K562 (cell line): ENCODE results near the gene IPO7. TPM values are rescaled to one million over a fixed set of nuclear protein-coding genes. Genes with fewer than 3 reads are reported as not detected.

ENCODE experiments used
- BRCA1 ChIP-seq, 2 experiments: fragments of 450-650 bp in 1 of 2; sonication (generic) in 1 of 2; formaldehyde crosslinking in 1 of 2; IDR thresholded peaks; 2 replicates each; pipeline versions ENCODE4 v1.5.0 to v1.6.1; 2017 to 2020; ENCODE audit warnings: mild to moderate bottlenecking in 1 of 2, missing genetic modification reagents in 1 of 2
- ETV1 ChIP-seq: fragments of 450-650 bp; conservative IDR thresholded peaks from 2 replicates; pipeline ENCODE4 v1.6.1; 2016; ENCODE audit warnings: missing genetic modification characterization, control low read depth, low read depth, missing compliant biosample characterization
- FOXK1 ChIP-seq: sonication (generic); formaldehyde crosslinking; IDR thresholded peaks from 2 replicates; pipeline ENCODE4 v1.8.0; 2022; ENCODE audit warnings: missing genetic modification reagents, mild to moderate bottlenecking, borderline replicate concordance
- KAT7 ChIP-seq: sonication (generic); formaldehyde crosslinking; IDR thresholded peaks from 2 replicates; pipeline ENCODE4 v1.8.0; 2022; ENCODE audit warnings: missing genetic modification reagents, mild to moderate bottlenecking, borderline replicate concordance
- KHSRP ChIP-seq: fragments of 450-650 bp; IDR thresholded peaks from 2 replicates; pipeline ENCODE4 v1.6.1; 2017
- NEUROD1 ChIP-seq: fragments of 150-350 bp; IDR thresholded peaks from 2 replicates; pipeline ENCODE4 v1.6.1; 2014; ENCODE audit warnings: borderline replicate concordance, low read length, low read depth; ENCODE audit not compliant: partially characterized antibody
- PKNOX1 ChIP-seq: fragments of 450-650 bp; IDR thresholded peaks from 2 replicates; pipeline ENCODE4 v1.6.1; 2016
- PURB ChIP-seq: sonication (generic); formaldehyde crosslinking; IDR thresholded peaks from 2 replicates; pipeline ENCODE4 v1.9.0; 2021; ENCODE audit warnings: low read depth, mild to moderate bottlenecking, missing genetic modification reagents
- RREB1 ChIP-seq: fragments of 250-450 bp; sonication (Bioruptor Pico); IDR thresholded peaks from 2 replicates; pipeline ENCODE4 v1.4.0; 2020
- TCF7L2 ChIP-seq: fragments of 150-350 bp; IDR thresholded peaks from 2 replicates; pipeline ENCODE4 v1.6.1; 2016; ENCODE audit warnings: low read depth, mild to moderate bottlenecking, low read length, moderate library complexity
- YY1 ChIP-seq, 3 experiments: IDR thresholded peaks; 2 replicates each; pipeline ENCODE4 v1.6.1; 2011; ENCODE audit warnings: low read length in 2 of 3, mild to moderate bottlenecking in 2 of 3, moderate library complexity in 2 of 3, borderline replicate concordance in 1 of 3, control low read depth in 1 of 3, low read depth in 1 of 3; ENCODE audit not compliant: insufficient read depth in 3 of 3, insufficient replicate concordance in 2 of 3, control insufficient read depth in 1 of 3, insufficient read length in 1 of 3; ENCODE audit errors: extremely low read depth in 1 of 3
- ZNF12 ChIP-seq: sonication (generic); formaldehyde crosslinking; IDR thresholded peaks from 2 replicates; pipeline ENCODE4 v1.4.0; 2020; ENCODE audit warnings: mild to moderate bottlenecking, missing genetic modification reagents
- ZNF133 ChIP-seq: fragments of 250-450 bp; sonication (Bioruptor Pico); IDR thresholded peaks from 2 replicates; pipeline ENCODE4 v1.4.0; 2020; ENCODE audit warnings: mild to moderate bottlenecking
- ZNF253 ChIP-seq: fragments of 250-450 bp; sonication (Bioruptor Pico); conservative IDR thresholded peaks from 2 replicates; pipeline ENCODE4 v1.6.1; 2021; ENCODE audit warnings: mild to moderate bottlenecking
- ZNF444 ChIP-seq: fragments of 250-450 bp; sonication (Bioruptor Pico); IDR thresholded peaks from 2 replicates; pipeline ENCODE4 v1.4.0; 2020; ENCODE audit warnings: mild to moderate bottlenecking, moderate library complexity
- ZNF699 ChIP-seq: fragments of 250-450 bp; sonication (Bioruptor Pico); IDR thresholded peaks from 2 replicates; pipeline ENCODE4 v1.8.0; 2021; ENCODE audit warnings: mild to moderate bottlenecking, moderate library complexity; ENCODE audit not compliant: insufficient replicate concordance
- ZNF778 ChIP-seq: fragments of 450-650 bp; formaldehyde crosslinking; IDR thresholded peaks from 2 replicates; pipeline ENCODE4 v1.4.0; 2020; ENCODE audit warnings: mild to moderate bottlenecking, moderate library complexity
- polyA plus RNA-seq, 8 experiments: library from polyadenylated mRNA; depleted of rRNA in 4 of 8; stranded (reverse) in 5 of 8; unstranded in 3 of 8; fragments of >200 nt; fragmentation: Nextera tagmentation in 2 of 8; fragmentation: Illumina TruSeq in 1 of 8; extraction: Ambion mirVana in 2 of 8; extraction: Trizol in 1 of 8; gene quantifications; 2 replicates each; pipeline versions ENCODE4 v1.2.1 to v1.2.3, GENCODE V29; 2011 to 2014; ENCODE audit warnings: inconsistent platforms in 1 of 8, missing spikeins in 1 of 8
- total RNA-seq, 7 experiments: library from RNA; depleted of rRNA in 6 of 7; stranded (reverse); fragments of >200 nt in 6 of 7; fragmentation: Illumina TruSeq in 2 of 7; extraction: Trizol in 2 of 7; gene quantifications; 2 replicates each; pipeline versions ENCODE4 v1.2.1 to v1.2.3, GENCODE V29; 2011 to 2021; ENCODE audit warnings: low replicate concordance in 1 of 7
- TF ChIP-seq, protein P1 (sequence below): IDR thresholded peaks from 2 replicates; pipeline ENCODE4 v1.6.1; 2012; ENCODE audit warnings: low read depth, low read length, improper control_type of control experiment, borderline replicate concordance

Gene IPO7
- total and polyA plus RNA-seq, 9 of the 15 experiments (the other 6 are each of a cell fraction or from before 2014, with no cell fraction given), result 23.6 to 138 (median 110) TPM

DNA sequence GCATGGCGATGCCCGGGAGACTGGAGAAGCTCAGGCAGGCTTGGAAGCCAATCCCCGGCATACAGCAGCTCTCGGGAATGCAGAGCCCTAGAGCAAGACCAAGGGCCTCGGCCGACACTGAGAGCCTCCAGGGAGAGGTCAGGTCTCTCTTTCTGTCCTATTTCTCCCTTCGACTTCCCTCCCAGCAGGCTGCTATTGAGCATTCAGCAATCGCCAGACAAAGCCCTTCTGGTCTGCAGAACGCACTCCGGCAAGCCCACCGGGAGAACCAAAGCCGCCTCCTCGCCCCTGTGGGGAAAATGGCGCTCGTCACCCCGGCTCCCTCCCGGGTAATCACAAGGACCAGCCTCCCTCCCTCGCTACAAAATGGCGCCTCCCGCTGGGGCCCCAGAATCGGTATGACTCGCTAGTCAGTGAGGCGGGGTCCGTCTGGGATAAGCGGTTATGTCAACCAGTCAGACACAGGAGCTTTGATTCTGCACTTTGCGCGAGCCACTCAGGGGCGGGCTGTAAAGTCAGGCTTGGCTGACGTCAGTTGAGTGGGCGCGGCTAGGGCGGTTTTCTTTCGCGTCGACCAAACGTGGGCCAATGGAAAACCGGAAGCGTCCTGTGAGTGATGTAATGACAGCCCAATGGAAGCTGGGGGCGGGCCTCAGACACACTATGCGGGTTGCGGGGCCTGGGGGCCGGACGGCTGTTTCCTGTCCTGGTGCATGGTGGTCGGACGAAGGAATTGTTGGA is 76.0 kb downstream of the IPO7 start, which contains the start of gene ZNF143 (continued):
- TF ChIP-seq YY1 (IDR thresholded peaks at IDR 0.05; ENCODE audit: borderline replicate concordance in 1 of 3, control insufficient read depth in 1 of 3, extremely low read depth in 1 of 3, insufficient read depth in 3 of 3, insufficient read length in 1 of 3, insufficient replicate concordance in 2 of 3, low read depth in 1 of 3, low read length in 2 of 3), result peak; percentile 97 to 98 (median 98)
- no peak for TF ChIP-seq ZNF133
- peak; percentile 92 for TF ChIP-seq KHSRP
- no peak for TF ChIP-seq NEUROD1
- peak; percentile 54; the same call in 1 of the 2 replicates for TF ChIP-seq RREB1 (CRISPR knock-in tag)
- TF ChIP-seq FOXK1 (CRISPR knock-in tag), result no peak
- TF ChIP-seq ZNF253, result no peak
- TF ChIP-seq ZNF778 (CRISPR knock-in tag), result no peak
- TF ChIP-seq ETV1, result peak; percentile 77
- no peak for TF ChIP-seq ZNF444 (CRISPR knock-in tag)
- TF ChIP-seq, protein P1, sequence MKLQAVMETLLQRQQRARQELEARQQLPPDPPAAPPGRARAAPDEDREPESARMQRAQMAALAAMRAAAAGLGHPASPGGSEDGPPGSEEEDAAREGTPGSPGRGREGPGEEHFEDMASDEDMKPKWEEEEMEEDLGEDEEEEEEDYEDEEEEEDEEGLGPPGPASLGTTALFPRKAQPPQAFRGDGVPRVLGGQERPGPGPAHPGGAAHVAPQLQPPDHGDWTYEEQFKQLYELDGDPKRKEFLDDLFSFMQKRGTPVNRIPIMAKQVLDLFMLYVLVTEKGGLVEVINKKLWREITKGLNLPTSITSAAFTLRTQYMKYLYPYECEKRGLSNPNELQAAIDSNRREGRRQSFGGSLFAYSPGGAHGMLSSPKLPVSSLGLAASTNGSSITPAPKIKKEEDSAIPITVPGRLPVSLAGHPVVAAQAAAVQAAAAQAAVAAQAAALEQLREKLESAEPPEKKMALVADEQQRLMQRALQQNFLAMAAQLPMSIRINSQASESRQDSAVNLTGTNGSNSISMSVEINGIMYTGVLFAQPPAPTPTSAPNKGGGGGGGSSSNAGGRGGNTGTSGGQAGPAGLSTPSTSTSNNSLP, result peak; percentile 38; the same call in 1 of the 2 replicates
- TF ChIP-seq KAT7 (CRISPR knock-in tag), result peak; percentile 86; the same call in 1 of the 2 replicates
- no peak for TF ChIP-seq ZNF699 (CRISPR knock-in tag)
- TF ChIP-seq PURB, result no peak
- TF ChIP-seq ZNF12 (CRISPR knock-in tag), result peak; percentile 67; the same call in 1 of the 2 replicates
- TF ChIP-seq PKNOX1, result peak; percentile 100
- peak; percentile 65; the same call in 1 of the 2 replicates for TF ChIP-seq TCF7L2
- no peak for TF ChIP-seq BRCA1 (IDR thresholded peaks at IDR 0.05)
- no peak for TF ChIP-seq BRCA1 (CRISPR knock-in tag; IDR thresholded peaks at IDR 0.05)
